Caco-2 (cell line): ENCODE data around the gene GOLM1. TPM values are rescaled to one million over a fixed set of nuclear protein-coding genes. Genes with fewer than 3 reads are reported as not detected.

Source experiments
- BruUV-seq: library from RNA; stranded (reverse); fragments of 400-500 nt; replicated peaks from 2 replicates; lab custom pipeline; 2021; lab: Mats Ljungman, UMichigan
- CTCF ChIA-PET: fragments of 300-600 bp; sonication (Branson Sonifier 250); formaldehyde crosslinking; loops from one replicate; lab custom pipeline; 2022; ENCODE audit warnings: antibody characterized with exemption; lab: Charles Lee
- POLR2A ChIA-PET: fragments of 300-600 bp; sonication (Branson Sonifier 250); formaldehyde crosslinking; loops from one replicate; lab custom pipeline; 2022; ENCODE audit warnings: antibody characterized with exemption; lab: Charles Lee
- DNase-seq, 2 experiments: peaks; one replicate each; pipeline versions ENCODE4 v3.0.0 to v3.0.0-alpha.2; 2020 to 2022
- H3K27me3 ChIP-seq: replicated peaks from 2 replicates; pipeline ENCODE4 v1.6.0; 2011; ENCODE audit warnings: low read length; ENCODE audit not compliant: control insufficient read depth, insufficient read depth
- H3K36me3 ChIP-seq: 2 replicates; pipeline ENCODE4 v1.5.1; 2011; ENCODE audit warnings: low read length; ENCODE audit not compliant: control insufficient read depth, insufficient read depth
- H3K4me1 ChIP-seq: fragments of 250-450 bp; sonication (Bioruptor Pico); 2 replicates; pipeline ENCODE4 v1.5.1; 2020; ENCODE audit warnings: mild to moderate bottlenecking
- H3K4me3 ChIP-seq: 2 replicates; pipeline ENCODE4 v1.5.1; 2011; ENCODE audit warnings: low read depth, mild to moderate bottlenecking, control low read depth, low read length
- H3K9me3 ChIP-seq: fragments of 250-450 bp; sonication (Bioruptor Pico); 2 replicates; pipeline ENCODE4 v1.5.1; 2020; ENCODE audit warnings: mild to moderate bottlenecking, moderate library complexity
- H3K27ac Mint-ChIP-seq: one replicate; pipeline ENCODE4 v1.8.0; 2022; ENCODE audit warnings: mixed read lengths; ENCODE audit not compliant: unreplicated experiment
- H3K27me3 Mint-ChIP-seq: one replicate; pipeline ENCODE4 v1.8.0; 2022; ENCODE audit warnings: mixed read lengths; ENCODE audit not compliant: insufficient read depth, unreplicated experiment
- H3K36me3 Mint-ChIP-seq: one replicate; pipeline ENCODE4 v1.8.0; 2022; ENCODE audit warnings: mild to moderate bottlenecking, mixed read lengths; ENCODE audit not compliant: insufficient read depth, unreplicated experiment
- H3K4me1 Mint-ChIP-seq: one replicate; pipeline ENCODE4 v1.8.0; 2022; ENCODE audit warnings: low read depth, mixed read lengths; ENCODE audit not compliant: unreplicated experiment
- H3K4me3 Mint-ChIP-seq: one replicate; pipeline ENCODE4 v1.8.0; 2022; ENCODE audit warnings: mild to moderate bottlenecking, moderate library complexity, mixed read lengths; ENCODE audit not compliant: unreplicated experiment
- H3K9me3 Mint-ChIP-seq: one replicate; pipeline ENCODE4 v1.8.0; 2022; ENCODE audit warnings: mixed read lengths; ENCODE audit not compliant: unreplicated experiment
- intact Hi-C: fragments of 100-400 bp; cut with micrococcal nuclease; formaldehyde crosslinking; loops from one replicate; pipeline ENCODE4 v1.10.0; 2022; ENCODE audit not compliant: unreplicated experiment
- total RNA-seq: library from RNA; stranded (reverse); gene quantifications from 2 replicates; pipeline ENCODE4 v1.2.3, GENCODE V29; 2022
- TF ChIP-seq, protein P1 (sequence below), 2 experiments: fragments of 200-600 bp in 1 of 2; IDR thresholded peaks; 1 replicate in 1 of 2; 2 replicates in 1 of 2; pipeline versions ENCODE4 v1.5.1 to v1.8.0; 2011 to 2022; ENCODE audit warnings: antibody characterized with exemption in 1 of 2, control low read depth in 1 of 2, inconsistent platforms in 1 of 2, low read depth in 1 of 2, low read length in 1 of 2, mild to moderate bottlenecking in 1 of 2, moderate library complexity in 1 of 2; ENCODE audit not compliant: insufficient read depth in 1 of 2, severe bottlenecking in 1 of 2, unreplicated experiment in 1 of 2

Gene GOLM1
- total RNA-seq, 1 experiment from 2014 or later, result 53.6 TPM

DNA sequence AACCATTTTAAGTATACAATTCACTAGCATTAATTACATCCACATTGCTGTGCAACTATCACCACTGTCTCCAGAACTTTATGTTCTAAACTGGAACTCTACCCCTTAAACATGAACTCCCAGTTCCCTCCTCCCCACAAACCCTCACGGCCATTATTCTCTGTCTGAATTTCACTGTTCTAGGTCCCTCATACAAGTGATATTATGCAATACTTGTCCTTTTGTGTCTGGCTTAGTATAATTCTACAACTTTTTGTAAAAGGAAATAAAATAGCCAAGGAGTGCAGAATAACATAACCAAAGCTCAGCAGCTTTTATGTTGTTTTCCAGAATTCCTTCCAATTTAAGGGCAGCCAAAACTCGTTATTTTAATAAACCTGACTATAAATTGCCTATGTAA is 105.2 kb downstream of the GOLM1 start:
- Mint-ChIP-seq H3K27me3 (no peaks in the 10 kb centered on the region), H3K4me1 (no peaks in the 10 kb centered on the region), H3K9me3 (no peaks in the 10 kb centered on the region), H3K27ac (no peak overlapping the region), H3K36me3 (peaks cover 19% of the 10 kb centered on the region), H3K4me3 (no peak overlapping the region)
- H3K4me1 ChIP-seq, result no peaks in the 10 kb centered on the region
- no peaks in the 10 kb centered on the region for H3K27me3 ChIP-seq
- POLR2A ChIA-PET, result no interaction called here
- no peaks in the 10 kb centered on the region; the same call in 1 of the 2 replicates for H3K36me3 ChIP-seq
- CTCF ChIA-PET, result no interaction called here
- DNase-seq, result no peak
- H3K9me3 ChIP-seq, result no peaks in the 10 kb centered on the region
- H3K4me3 ChIP-seq, result no peak overlapping the region
- TF ChIP-seq, protein P1, sequence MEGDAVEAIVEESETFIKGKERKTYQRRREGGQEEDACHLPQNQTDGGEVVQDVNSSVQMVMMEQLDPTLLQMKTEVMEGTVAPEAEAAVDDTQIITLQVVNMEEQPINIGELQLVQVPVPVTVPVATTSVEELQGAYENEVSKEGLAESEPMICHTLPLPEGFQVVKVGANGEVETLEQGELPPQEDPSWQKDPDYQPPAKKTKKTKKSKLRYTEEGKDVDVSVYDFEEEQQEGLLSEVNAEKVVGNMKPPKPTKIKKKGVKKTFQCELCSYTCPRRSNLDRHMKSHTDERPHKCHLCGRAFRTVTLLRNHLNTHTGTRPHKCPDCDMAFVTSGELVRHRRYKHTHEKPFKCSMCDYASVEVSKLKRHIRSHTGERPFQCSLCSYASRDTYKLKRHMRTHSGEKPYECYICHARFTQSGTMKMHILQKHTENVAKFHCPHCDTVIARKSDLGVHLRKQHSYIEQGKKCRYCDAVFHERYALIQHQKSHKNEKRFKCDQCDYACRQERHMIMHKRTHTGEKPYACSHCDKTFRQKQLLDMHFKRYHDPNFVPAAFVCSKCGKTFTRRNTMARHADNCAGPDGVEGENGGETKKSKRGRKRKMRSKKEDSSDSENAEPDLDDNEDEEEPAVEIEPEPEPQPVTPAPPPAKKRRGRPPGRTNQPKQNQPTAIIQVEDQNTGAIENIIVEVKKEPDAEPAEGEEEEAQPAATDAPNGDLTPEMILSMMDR (IDR thresholded peaks at IDR 0.05; ENCODE audit: insufficient read depth in 1 of 2, low read depth in 1 of 2, low read length in 1 of 2, severe bottlenecking in 1 of 2, unreplicated experiment in 1 of 2), result no peak
- BruUV-seq, result no TSS peak
- intact Hi-C loops, result no loop called here

DNA sequence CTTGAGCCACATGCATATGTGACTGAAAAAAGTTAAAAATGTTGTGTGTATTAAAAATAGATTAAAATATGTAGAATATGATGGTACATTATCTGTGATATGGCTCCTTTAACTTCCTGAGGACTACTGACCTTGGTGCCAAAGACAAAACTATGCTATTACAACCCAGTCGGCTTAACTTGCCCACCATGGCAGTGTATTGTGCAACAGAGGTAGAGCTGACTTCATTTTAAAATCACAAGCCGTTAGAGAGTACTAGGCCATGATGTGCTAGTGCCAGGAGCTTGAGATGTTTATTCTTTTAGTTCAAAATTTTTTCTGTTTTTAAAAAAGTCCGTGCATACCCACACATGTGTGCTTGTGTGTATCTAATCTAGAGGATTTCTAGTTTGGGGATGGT is 112.1 kb downstream of the GOLM1 start:
- Mint-ChIP-seq H3K27ac (no peak overlapping the region), H3K36me3 (peaks cover 52% of the 10 kb centered on the region), H3K9me3 (no peaks in the 10 kb centered on the region), H3K4me3 (no peak overlapping the region), H3K27me3 (no peaks in the 10 kb centered on the region), H3K4me1 (no peaks in the 10 kb centered on the region)
- Histone ChIP-seq H3K27me3 (no peaks in the 10 kb centered on the region), H3K9me3 (no peaks in the 10 kb centered on the region), H3K4me1 (no peaks in the 10 kb centered on the region), H3K4me3 (no peak overlapping the region), H3K36me3 (no peaks in the 10 kb centered on the region; the same call in 1 of the 2 replicates)
- DNase-seq, result no peak
- TF ChIP-seq, protein P1 (IDR thresholded peaks at IDR 0.05; ENCODE audit: insufficient read depth in 1 of 2, low read depth in 1 of 2, low read length in 1 of 2, severe bottlenecking in 1 of 2, unreplicated experiment in 1 of 2), result no peak
- no TSS peak for BruUV-seq
- intact Hi-C loops, result no loop called here
- ChIA-PET POLR2A (no interaction called here), CTCF (no interaction called here)

DNA sequence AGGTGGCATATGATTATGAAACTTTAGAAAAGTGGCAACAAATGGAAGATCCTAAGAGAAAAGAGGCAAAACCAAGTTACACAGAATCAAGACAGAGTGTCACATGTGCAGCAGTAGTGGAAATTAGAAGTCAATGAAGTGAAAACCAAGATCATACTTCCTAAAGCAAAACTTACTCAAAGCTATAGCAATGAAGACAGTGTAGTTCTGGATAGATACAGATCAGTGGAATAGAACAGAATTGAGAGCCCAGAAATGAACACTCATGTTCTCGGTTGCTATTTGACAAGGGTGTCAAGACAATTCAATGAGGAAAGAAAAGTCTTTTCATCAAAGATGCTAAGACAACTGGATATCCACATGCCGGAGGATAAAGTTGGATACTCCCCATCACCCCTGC is 114.9 kb downstream of the GOLM1 start:
- Mint-ChIP-seq H3K27me3 (no peaks in the 10 kb centered on the region), H3K4me1 (no peaks in the 10 kb centered on the region), H3K4me3 (no peak overlapping the region), H3K9me3 (no peaks in the 10 kb centered on the region), H3K36me3 (peaks cover 55% of the 10 kb centered on the region), H3K27ac (no peak overlapping the region)
- Histone ChIP-seq H3K4me3 (no peak overlapping the region), H3K4me1 (no peaks in the 10 kb centered on the region), H3K27me3 (no peaks in the 10 kb centered on the region), H3K36me3 (no peaks in the 10 kb centered on the region; the same call in 1 of the 2 replicates), H3K9me3 (no peaks in the 10 kb centered on the region)
- no TSS peak for BruUV-seq
- TF ChIP-seq, protein P1 (IDR thresholded peaks at IDR 0.05; ENCODE audit: insufficient read depth in 1 of 2, low read depth in 1 of 2, low read length in 1 of 2, severe bottlenecking in 1 of 2, unreplicated experiment in 1 of 2), result no peak
- ChIA-PET POLR2A (no interaction called here), CTCF (no interaction called here)
- no peak for DNase-seq
- intact Hi-C loops, result no loop called here
